ENCODE measurements around the gene C2orf69.
A peak's percentile ranks its signal among the peaks of the same experiment; 100 is the strongest.

Gene C2orf69

GRCh38 chr2:199943373-199943772, 32.3 kb downstream of the C2orf69 start:
- in situ Hi-C loops (cut with HindIII; ENCODE audit: low sequenced_read_pairs): no loop called here
- no peak overlapping the region for H3K4me3 ChIP-seq (ENCODE audit: low read depth, low read length)
- DNase-seq (ENCODE audit: low read depth, low spot score): no peak
- no peak for TF ChIP-seq CTCF (IDR thresholded peaks at IDR 0.05; ENCODE audit: low read depth, low read length)

- H3K4me3 ChIP-seq (ENCODE audit: low read depth, low read length): no peak overlapping the region
- in situ Hi-C loops (cut with HindIII; ENCODE audit: low sequenced_read_pairs): no loop called here
- TF ChIP-seq CTCF (IDR thresholded peaks at IDR 0.05; ENCODE audit: low read depth, low read length): no peak
- no peak for DNase-seq (ENCODE audit: low read depth, low spot score)
Observed at GRCh38 chr2:199946196-199946595, 35.1 kb downstream of the C2orf69 start.

- in situ Hi-C loops (cut with HindIII; ENCODE audit: low sequenced_read_pairs): no loop called here
- no peak for DNase-seq (ENCODE audit: low read depth, low spot score)
- no peak for TF ChIP-seq CTCF (IDR thresholded peaks at IDR 0.05; ENCODE audit: low read depth, low read length)
- H3K4me3 ChIP-seq (ENCODE audit: low read depth, low read length): no peak overlapping the region
Observed at GRCh38 chr2:199946836-199947235, 35.7 kb downstream of the C2orf69 start.

GRCh38 chr2:199950396-199950795, 39.3 kb downstream of the C2orf69 start:
- DNase-seq (ENCODE audit: low read depth, low spot score): no peak
- no peak overlapping the region for H3K4me3 ChIP-seq (ENCODE audit: low read depth, low read length)
- TF ChIP-seq CTCF (IDR thresholded peaks at IDR 0.05; ENCODE audit: low read depth, low read length): no peak
- in situ Hi-C loops (cut with HindIII; ENCODE audit: low sequenced_read_pairs): no loop called here

GRCh38 chr2:199951023-199951422, 39.9 kb downstream of the C2orf69 start:
- DNase-seq (ENCODE audit: low read depth, low spot score): no peak
- H3K4me3 ChIP-seq (ENCODE audit: low read depth, low read length): no peak overlapping the region
- in situ Hi-C loops (cut with HindIII; ENCODE audit: low sequenced_read_pairs): no loop called here
- no peak for TF ChIP-seq CTCF (IDR thresholded peaks at IDR 0.05; ENCODE audit: low read depth, low read length)

GRCh38 chr2:199955007-199955338, 43.9 kb downstream of the C2orf69 start:
- in situ Hi-C loops (cut with HindIII; ENCODE audit: low sequenced_read_pairs): no loop called here
- no peak for DNase-seq (ENCODE audit: low read depth, low spot score)
- peak overlapping the region; percentile 66 for H3K4me3 ChIP-seq (ENCODE audit: low read depth, low read length)
- no peak for TF ChIP-seq CTCF (IDR thresholded peaks at IDR 0.05; ENCODE audit: low read depth, low read length)

All from astrocyte of the spinal cord (primary cell).